Ramos (cell line): ENCODE measurements around the gene PSMD5.

Source experiments
- in situ Hi-C: fragments of 300-500 bp; cut with MboI; formaldehyde crosslinking; loops from one replicate; pipeline ENCODE4 v1.14.3; 2022; ENCODE audit warnings: low sequenced_read_pairs; ENCODE audit not compliant: unreplicated experiment

Gene PSMD5

GRCh38 chr9:120842685-120843485 is at the start of gene PSMD5:
PSMD5 (minus strand) TSS chr9:120842922; CDS start chr9:120842909, 13 bp downstream.
- in situ Hi-C loops = no loop called here

GRCh38 chr9:120891884-120892747 is 49.4 kb upstream of the PSMD5 start:
- in situ Hi-C loops = loop anchor here (25.0 kb wide), 1 partner anchor 1045 kb away; no protein-coding TSS in a partner anchor

GRCh38 chr9:120891245-120891883 is 48.6 kb upstream of the PSMD5 start:
- in situ Hi-C loops = loop anchor here (25.0 kb wide), 1 partner anchor 1046 kb away; no protein-coding TSS in a partner anchor

GRCh38 chr9:120890320-120891244 is 47.9 kb upstream of the PSMD5 start:
- in situ Hi-C loops = loop anchor here (25.0 kb wide), 1 partner anchor 1047 kb away; no protein-coding TSS in a partner anchor

GRCh38 chr9:120889606-120890271 is 47.0 kb upstream of the PSMD5 start:
- in situ Hi-C loops = loop anchor here (25.0 kb wide), 1 partner anchor 1048 kb away; no protein-coding TSS in a partner anchor

GRCh38 chr9:120888626-120889025 is 45.9 kb upstream of the PSMD5 start:
- in situ Hi-C loops = loop anchor here (25.0 kb wide), 1 partner anchor 1049 kb away; no protein-coding TSS in a partner anchor

GRCh38 chr9:120886490-120886967 is 43.8 kb upstream of the PSMD5 start:
- in situ Hi-C loops = loop anchor here (25.0 kb wide), 1 partner anchor 1051 kb away; no protein-coding TSS in a partner anchor

GRCh38 chr9:120885958-120886357 is 43.2 kb upstream of the PSMD5 start:
- in situ Hi-C loops = loop anchor here (25.0 kb wide), 1 partner anchor 1051 kb away; no protein-coding TSS in a partner anchor

- in situ Hi-C loops = loop anchor here (25.0 kb wide), 1 partner anchor 1052 kb away; no protein-coding TSS in a partner anchor
These were observed 42.7 kb upstream of the PSMD5 start for GRCh38 chr9:120885457-120885856.

GRCh38 chr9:120883608-120883996 is 40.9 kb upstream of the PSMD5 start:
- in situ Hi-C loops = loop anchor here (25.0 kb wide), 1 partner anchor 1054 kb away; no protein-coding TSS in a partner anchor

- in situ Hi-C loops = loop anchor here (25.0 kb wide), 1 partner anchor 1054 kb away; no protein-coding TSS in a partner anchor
These were observed 40.3 kb upstream of the PSMD5 start for GRCh38 chr9:120882935-120883607.

- in situ Hi-C loops = loop anchor here (10.0 to 25.0 kb wide), 2 partner anchors 195 to 1058 kb away; partner anchors contain the start of gene CNTRL
These were observed 36.7 kb upstream of the PSMD5 start for GRCh38 chr9:120879446-120879845.

- in situ Hi-C loops = loop anchor here (10.0 to 25.0 kb wide), 2 partner anchors 196 to 1059 kb away; partner anchors contain the start of gene CNTRL
These were observed 35.7 kb upstream of the PSMD5 start for GRCh38 chr9:120878188-120879130.

GRCh38 chr9:120877276-120878034 is 34.7 kb upstream of the PSMD5 start:
- in situ Hi-C loops = loop anchor here (10.0 to 25.0 kb wide), 2 partner anchors 197 to 1060 kb away; partner anchors contain the start of gene CNTRL

GRCh38 chr9:120876842-120877240 is 34.1 kb upstream of the PSMD5 start, which contains the start of gene PHF19:
PHF19 (minus strand) TSS chr9:120877188; CDS start chr9:120874741, 2,447 bp downstream.
- in situ Hi-C loops = loop anchor here (10.0 to 25.0 kb wide), 2 partner anchors 198 to 1060 kb away; partner anchors contain the start of gene CNTRL
